ENCODE measurements around the gene EGR4. TPM values are rescaled to one million over a fixed set of nuclear protein-coding genes. Genes with fewer than 3 reads are reported as not detected.

The EGR4 gene
- total RNA-seq, 2 experiments from 2014 or later, result 0.25 to 0.48 TPM

DNA sequence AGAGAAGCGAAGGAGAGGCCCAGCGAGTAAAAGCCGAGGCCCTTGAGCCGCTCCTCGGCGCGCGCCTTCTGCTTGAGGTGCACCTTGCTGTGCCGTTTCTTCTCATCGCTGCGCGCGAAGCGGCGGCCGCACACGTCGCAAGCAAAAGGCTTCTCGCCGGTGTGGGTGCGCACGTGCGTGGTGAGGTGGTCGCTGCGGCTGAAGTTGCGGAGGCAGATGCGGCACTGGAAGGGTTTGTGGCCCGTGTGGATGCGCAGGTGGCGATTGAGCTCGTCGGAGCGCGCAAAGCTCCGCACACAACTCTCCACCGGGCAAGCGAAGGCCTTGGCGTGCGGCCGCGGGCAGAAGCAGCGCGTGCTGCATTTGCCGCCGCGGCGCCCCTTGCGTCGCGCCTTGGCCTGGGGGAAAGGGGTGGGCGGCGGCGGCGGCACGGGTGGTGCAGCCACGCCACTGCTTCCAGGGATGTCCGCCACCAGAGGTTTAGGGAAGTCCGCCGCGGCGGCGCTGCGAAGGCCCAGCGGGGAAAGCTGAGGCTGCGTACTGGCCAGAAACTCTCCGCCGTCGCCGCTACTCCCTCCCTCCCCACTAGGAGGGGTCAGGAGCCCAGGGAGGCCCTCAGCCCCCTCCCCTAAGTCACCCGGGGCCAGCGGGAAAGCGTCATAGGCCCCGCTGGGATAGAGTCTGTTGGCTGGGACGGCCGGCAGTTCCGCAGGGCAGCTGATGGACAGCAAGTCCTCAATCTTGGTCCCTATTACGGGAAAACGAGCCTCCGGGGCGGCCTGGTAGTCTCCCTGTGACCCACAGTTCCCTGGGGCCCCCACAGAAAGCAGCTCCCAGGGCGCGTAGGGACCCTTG, 1.7 kb downstream of the EGR4 start:
- ChIA-PET POLR2A (no interaction called here), CTCF (interaction anchor here (1.0 to 2.2 kb wide), 4 partner anchors 13 to 114 kb away, joined by 3 to 6 read pairs (median 5); no protein-coding TSS in a partner anchor)

DNA sequence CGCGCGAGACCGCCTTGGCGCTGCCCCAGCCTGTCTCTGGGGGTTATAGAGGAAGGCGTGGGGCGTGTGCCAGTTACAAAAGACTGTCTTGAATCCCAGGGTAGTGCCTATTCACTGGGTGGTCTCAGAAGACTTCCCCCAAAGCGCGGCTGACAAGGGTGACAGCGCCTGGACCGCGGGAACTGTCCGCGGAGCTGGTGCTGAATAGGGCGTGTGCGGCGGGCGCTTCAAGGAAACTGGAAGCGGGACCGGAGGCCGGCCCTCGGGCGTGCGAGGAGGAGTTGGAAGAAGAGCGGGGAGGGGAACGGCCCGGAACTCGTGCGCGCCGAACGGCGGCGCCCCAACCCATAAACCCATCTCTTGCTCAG, 2.3 kb downstream of the EGR4 start:
- ChIA-PET CTCF (interaction anchor here (1.0 to 2.7 kb wide), 8 partner anchors 11 to 114 kb away, joined by 3 to 27 read pairs (median 5); partner anchors contain the start of genes CCT7 and PRADC1), POLR2A (interaction anchor here (1.5 kb wide), 1 partner anchor 58 kb away, joined by 8 read pairs; the partner anchor contains the start of genes CCT7 and PRADC1)

DNA sequence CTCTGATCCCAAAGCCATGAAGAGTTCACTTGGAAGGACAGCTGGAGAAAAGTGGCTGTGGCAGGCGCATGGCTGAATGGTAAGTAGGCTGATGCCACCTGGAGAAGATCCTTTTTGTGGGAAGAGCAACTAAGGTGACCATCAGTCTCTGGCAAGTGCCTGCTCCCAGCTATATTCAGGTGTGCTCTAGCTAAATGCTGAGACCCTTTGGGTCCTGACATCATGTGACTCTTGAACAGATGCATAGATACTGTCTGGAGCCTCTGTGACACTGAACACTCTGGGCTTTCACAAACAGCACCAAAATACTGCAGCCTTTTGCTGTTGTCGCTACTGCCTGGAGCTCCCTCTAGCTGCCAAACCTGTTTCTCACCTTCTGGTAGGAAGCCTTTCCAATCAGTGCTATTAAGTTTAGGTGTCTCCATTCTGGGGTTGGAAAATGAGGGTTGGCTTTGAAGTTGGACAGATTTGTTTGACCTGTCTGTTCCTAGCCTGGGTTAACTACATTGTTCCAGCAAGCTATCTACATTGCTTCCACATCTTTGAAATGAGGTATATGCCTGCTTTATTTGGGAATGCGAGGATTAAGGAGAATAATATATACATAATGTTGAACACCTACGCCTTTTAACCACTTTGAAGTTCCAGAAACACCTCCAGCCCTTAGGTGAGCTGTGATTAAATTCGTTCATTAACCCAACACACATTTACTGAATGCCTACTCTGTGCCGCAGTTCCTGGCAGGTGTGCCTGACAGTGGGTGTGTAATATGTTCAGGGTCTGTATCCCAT, 3.1 kb downstream of the EGR4 start:
- ChIA-PET POLR2A (interaction anchor here (0.6 to 1.5 kb wide), 2 partner anchors 38 to 57 kb away, joined by 3 to 8 read pairs; partner anchors contain the start of genes CCT7 and PRADC1), CTCF (interaction anchor here (1.0 to 2.7 kb wide), 12 partner anchors 9 to 113 kb away, joined by 3 to 27 read pairs (median 5); partner anchors contain the start of genes CCT7 and PRADC1)

DNA sequence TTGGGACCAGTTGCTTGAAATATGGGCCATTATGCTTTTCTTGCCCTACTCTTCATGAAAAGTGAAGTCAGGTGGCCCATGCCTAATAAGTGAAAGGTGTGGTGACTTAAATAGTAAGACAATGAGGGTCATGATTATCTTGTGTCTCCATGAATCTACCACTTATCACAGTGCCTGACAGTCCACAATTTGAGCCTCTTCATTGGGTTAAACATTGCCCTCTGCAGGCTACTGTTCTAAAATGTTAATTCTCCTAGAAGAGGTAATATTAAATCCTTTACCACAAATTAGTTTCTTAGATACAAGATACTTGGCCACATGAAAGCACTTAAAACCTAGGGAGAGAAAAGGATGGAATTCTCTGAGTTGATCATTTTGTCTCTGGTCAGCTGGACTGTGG, 4.0 kb downstream of the EGR4 start:
- CTCF ChIA-PET, result interaction anchor here (1.0 to 2.7 kb wide), 6 partner anchors 11 to 98 kb away, joined by 3 to 27 read pairs (median 5); partner anchors contain the start of genes CCT7 and PRADC1

DNA sequence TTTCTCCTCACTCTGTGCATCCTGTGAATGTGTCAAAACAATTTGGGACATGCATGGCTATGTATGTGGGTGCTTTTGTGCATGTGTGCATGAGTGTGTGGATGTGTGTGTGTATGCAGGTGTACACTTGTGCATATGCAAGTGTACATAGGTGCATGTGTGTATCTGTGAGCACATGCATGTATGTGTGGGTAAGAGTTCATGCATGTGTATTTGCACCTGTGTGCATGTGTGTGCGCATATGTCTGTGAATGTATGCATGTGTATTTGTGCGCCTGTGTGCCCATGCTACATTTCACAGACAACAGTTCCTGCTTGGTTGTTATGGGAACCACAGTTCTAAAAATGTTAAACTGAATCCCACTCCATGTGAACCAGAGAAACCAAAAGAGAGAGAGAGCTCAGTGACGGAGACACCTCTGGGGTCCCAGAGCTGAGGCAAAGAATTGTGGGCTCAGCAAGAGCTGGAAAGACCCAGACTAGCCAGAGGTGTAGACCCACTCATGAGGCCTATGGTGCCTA, 7.2 kb downstream of the EGR4 start:
- CTCF ChIA-PET, result interaction anchor here (1.9 kb wide), 1 partner anchor 100 kb away, joined by 6 read pairs; the partner anchor contains the start of gene ALMS1
- POLR2A ChIA-PET, result no interaction called here

More for the DNA sequence above, 4.0 kb downstream of the EGR4 start:
- POLR2A ChIA-PET, result no interaction called here

DNA sequence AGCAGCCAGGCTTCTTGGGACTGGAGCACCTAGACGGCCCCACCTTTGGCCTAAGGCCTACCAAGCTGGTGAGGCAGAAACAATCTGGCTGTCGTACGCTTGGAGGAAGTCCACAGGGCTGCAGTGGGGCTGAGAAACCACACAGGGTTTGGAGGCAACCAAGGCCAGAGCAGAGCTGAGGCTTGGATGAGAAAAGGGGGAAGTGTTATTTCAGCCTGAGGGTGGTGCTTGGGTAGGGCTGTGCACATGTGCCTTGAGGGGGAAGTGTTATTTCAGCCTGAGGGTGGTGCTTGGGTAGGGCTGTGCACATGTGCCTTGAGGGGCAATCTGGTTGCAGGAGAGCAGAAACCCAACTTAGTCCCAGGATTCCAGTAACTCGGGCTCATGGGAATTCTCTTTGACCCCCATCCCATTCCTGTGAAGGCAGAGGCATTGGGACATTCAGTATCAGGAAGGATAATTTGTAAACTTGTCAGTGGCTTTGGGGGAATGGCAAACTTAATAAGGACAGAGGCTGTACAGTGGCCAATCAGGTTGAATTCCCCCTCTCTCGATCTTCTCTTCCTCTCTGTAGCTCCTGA, 8.1 kb downstream of the EGR4 start:
- ChIA-PET CTCF (interaction anchor here (1.9 kb wide), 1 partner anchor 101 kb away, joined by 6 read pairs; the partner anchor contains the start of gene ALMS1), POLR2A (interaction anchor here (0.8 to 1.8 kb wide), 5 partner anchors 8 to 101 kb away, joined by 3 to 17 read pairs (median 8); partner anchors contain the start of genes ALMS1, CCT7, EGR4 and PRADC1)

DNA sequence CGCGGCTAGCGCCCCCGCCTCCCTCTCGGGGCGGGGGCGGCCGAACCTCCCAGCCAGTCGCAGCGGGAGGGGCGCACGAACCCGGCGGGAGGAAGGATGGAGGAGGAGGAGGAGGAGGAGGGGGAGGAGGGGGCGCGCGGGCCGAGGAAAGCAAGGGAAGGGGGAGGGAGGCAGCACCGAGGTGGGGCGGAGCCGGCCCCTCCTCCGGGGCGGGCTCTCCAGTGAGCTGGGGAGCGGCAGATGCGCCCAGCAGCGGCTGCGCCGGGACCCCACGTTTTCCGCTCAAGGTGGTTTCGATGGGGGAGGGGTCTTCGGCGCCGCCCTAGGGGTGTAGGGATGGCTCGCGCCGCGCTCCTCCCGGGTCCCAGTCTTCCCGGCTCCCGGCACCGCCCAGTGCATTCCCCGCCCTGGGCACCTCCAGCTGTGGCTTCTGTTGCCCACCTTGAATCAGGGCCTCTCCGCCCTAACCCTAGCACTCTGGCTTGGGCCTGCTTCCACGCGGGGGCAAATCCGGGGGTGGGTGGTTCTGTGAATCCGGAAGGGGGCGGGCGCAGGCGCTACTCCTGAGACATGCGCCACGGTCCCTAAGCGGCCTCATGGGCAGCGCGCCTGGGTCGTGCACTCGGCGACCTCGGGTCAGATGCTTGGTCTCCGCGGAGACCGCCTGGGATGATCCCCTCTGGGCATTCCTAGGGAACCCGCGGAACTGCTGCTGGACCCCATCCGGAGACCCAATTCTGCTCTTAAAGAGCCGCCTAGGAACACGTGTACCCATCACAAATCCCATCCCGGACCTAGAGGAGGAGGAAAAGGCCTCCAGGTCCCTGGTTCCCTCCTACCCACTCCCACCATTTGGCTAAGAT, 8.8 kb downstream of the EGR4 start, which contains the start of gene FBXO41:
Gene FBXO41, minus strand, starts transcription at position 183 of the 863 bp plus-strand sequence. CDS start 14,848 bp downstream, outside the sequence.
- CTCF ChIA-PET, result interaction anchor here (1.9 kb wide), 1 partner anchor 101 kb away, joined by 6 read pairs; the partner anchor contains the start of gene ALMS1

DNA sequence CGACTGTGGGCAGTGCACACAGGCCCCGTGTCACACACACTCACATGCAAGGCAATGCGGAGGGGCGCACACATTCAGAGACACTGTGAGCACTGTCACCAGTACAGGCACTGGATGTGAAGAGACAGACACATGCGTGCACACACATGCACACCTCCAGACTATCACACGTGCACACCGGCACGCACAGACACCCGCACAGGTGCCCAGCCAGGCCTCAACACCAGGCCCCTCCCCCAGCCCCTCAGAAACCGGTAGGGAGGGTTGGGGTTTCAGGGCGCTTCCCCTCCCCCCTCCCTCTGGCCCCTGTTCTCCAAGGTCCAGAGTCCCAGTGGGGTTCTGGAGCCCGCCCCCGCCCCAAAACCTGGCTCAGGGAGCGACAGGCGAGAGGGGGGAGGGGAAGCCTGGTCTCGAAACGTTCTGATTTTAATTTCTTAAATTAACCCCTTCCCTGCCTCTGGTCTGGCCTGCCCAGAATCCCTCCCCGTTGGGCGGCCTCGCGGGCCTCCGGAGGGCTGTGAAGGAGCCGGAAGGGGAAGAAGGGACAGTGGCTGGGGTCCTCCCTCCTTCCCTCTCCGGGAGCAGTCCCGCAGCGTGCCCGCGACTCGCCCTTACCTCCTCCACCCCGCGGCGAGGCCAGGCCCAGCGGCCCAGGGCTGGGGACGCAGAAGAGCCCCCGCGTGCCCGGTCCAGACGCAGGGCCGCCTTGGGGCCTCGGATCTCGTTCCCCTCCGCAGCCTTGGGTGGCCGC, 9.6 kb downstream of the EGR4 start:
- CTCF ChIA-PET, result no interaction called here
- POLR2A ChIA-PET, result interaction anchor here (1.6 to 1.8 kb wide), 4 partner anchors 10 to 102 kb away, joined by 3 to 17 read pairs (median 12); partner anchors contain the start of genes ALMS1, CCT7, EGR4 and PRADC1

More for the DNA sequence above, 8.8 kb downstream of the EGR4 start, which contains the start of gene FBXO41:
- POLR2A ChIA-PET, result interaction anchor here (0.8 to 1.8 kb wide), 5 partner anchors 9 to 101 kb away, joined by 3 to 17 read pairs (median 8); partner anchors contain the start of genes ALMS1, CCT7, EGR4 and PRADC1

DNA sequence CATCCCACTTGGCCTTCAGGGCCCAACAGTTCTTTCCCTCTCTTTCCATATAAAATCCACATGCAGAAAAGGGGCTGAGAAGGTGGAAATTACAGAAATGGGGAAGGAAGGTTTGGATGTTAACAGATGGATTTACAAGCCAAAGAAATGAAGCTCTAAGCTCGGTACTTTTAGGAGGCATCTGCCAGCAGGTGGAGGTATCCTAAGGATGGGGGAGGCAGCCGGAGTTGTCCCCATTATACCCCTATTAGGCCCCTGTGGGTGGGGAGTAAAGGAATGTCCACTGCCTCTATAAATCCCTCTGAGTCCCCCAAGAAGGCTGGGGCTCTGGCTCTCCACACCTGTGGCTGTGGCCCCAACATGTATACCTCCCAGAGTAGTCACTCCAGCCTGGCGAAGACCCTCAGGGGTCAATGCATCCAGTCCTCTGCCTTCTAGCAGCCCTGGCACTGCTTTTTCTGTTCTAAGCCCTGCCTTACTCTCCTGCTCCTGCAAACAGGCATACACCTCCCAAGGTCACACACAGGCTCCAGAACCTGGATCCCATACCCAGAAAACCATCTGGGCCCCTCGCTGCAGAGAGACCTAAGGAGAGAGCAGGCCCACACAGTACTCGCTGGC, 10.3 kb downstream of the EGR4 start:
- ChIA-PET POLR2A (no interaction called here), CTCF (no interaction called here)

DNA sequence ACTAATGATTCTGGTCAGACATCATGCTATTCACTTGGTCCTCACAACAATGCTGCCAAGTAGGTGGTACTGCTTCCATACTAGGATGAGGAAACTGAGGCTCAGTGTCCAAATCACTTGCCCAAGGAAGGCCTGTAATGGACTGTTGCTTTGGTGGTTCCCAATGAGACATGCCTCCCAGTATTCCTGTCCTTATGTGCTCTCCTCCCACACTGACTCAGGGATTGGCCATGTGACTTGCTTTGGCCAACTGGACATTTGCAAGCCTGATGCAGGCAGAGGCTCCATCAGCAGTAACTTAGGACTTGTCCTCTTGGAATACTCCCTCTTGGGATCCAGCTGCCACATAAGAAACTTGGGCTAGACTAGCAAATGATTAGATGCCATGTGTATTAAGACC, 12.1 kb downstream of the EGR4 start:
- ChIA-PET POLR2A (no interaction called here), CTCF (interaction anchor here (1.6 kb wide), 1 partner anchor 9 kb away, joined by 5 read pairs; no protein-coding TSS in a partner anchor)

DNA sequence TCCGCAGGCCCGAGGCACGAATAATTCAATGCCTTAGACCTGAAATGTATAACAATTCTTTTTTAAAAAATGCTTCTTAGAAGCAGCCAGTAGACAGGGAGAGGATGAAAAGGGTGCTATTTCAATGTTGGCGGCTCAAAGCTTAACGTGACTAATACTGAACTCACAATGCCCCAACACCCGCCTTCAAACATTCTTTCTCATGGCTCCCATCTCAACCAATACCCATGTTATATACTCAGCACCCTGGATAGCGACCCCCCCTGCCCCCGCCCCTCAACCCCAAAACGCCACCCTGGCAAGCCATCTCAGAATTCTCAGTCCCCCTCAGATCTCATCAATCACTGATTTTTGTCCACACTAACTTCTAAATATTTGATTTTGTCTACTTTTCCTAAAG, 13.5 kb downstream of the EGR4 start:
- POLR2A ChIA-PET, result no interaction called here
- CTCF ChIA-PET, result interaction anchor here (0.7 kb wide), 1 partner anchor 11 kb away, joined by 3 read pairs; no protein-coding TSS in a partner anchor

DNA sequence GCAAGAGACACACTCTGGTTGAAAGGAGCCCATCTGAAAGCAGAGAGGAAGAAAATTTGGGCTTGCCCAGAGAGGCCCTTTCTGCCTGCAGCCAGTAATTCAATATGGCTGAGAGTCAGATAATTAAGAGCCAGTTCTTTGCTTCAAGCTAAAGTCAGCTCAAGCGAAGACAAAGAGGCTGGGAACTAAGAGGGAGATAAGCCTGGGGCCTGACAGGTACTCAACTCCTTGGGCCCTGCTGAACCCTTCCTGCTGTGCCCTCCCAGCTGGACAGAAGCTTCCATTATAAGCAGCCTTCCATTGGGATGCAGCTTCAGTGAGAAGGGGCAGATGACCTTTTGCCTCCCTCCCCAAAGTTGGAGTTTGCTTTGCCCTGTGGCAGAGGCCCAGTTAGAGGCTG, 21.1 kb downstream of the EGR4 start:
- ChIA-PET POLR2A (no interaction called here), CTCF (no interaction called here)

DNA sequence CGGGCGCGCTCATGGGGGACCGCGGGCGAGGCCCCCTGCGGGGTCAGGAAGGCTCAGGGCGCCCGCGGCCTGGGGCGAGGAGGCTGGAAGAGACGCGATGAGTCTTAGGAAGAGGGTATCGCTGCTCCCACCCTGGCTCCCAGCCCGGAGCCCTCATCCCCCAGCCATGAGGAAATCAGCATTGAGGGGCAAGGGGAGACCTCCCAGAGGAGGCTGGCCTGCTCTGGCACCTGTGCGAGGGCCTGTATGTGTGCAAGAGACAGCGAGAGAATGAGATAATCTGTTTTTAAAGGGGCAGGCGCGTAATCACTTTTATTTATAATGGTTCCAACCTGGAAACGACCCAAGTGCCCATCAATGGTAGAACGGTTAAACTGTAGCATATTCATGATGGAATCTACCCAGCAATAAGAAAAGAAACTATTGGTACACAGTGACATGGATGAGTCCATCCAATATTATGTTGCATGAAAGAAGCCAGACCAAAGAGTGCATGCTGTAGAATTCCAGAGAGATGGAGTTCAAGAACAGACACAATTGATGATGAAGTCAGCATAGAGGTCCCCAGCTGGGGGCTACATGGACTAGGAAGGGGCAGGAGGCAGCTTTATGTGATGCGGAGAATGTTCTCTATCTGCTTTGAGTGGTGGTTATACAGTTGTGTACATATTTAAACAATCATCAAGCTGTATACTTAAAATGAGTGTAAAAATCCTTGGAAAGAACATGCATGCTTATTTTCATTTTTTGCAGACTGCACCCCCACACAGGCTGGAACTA, 23.5 kb downstream of the EGR4 start:
- POLR2A ChIA-PET, result interaction anchor here (0.6 kb wide), 1 partner anchor 1567 kb away, joined by 3 read pairs; no protein-coding TSS in a partner anchor
- CTCF ChIA-PET, result no interaction called here

DNA sequence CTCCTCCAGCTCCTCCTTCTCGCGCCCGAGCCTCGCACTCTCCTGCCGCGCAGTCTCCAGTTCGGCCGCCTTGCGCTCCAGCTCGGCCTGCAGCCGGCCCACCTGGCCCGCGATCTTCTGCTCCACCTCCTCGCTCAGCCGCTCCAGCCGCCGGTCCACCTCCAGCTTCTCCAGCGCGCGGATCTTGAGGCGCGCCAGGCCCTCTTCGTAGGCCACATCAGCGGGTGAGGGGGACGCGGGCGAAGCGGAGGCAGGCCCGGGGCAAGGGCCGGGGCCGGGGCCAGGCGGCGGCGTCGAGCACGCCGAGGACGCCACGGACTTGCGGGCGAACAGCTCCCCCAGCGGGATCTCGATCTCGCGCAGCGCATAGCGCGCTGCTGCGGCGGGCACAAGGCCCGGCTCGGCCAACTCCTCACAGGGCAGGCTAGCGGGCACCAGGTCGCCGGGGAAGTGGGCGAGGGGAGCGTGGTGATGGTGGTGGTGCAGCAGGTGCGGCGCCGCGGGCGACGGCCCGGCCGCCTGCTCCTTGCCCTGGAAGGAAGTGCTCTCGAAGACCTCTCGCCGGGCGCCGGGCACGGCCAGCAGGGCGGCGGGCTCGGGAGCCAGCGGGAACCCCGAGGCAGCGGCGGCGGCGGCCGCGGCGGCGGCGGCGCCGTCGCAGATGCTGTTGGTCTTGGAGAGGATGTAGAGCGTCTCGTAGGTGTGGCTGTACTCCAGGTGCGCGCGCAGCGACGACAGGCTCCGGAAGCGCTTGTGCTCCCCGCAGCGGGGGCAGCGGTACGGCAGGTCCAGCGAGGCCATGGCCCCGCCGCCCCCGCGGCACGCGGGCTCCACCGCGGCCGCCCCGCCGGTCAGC, 24.3 kb downstream of the EGR4 start:
- ChIA-PET POLR2A (interaction anchor here (0.9 to 1.1 kb wide), 3 partner anchors 11 to 16 kb away, joined by 3 to 4 read pairs (median 3); no protein-coding TSS in a partner anchor), CTCF (interaction anchor here (1.0 kb wide), 1 partner anchor 11 kb away, joined by 3 read pairs; no protein-coding TSS in a partner anchor)
